ENCODE measurements around the gene NAA16.

Gene NAA16

GRCh38 chr13:41304551-41304950, 6.5 kb upstream of the NAA16 start:
- Histone ChIP-seq H3K27me3 (ENCODE audit: control insufficient read depth, insufficient read depth, low read length) (no peaks in the 10 kb centered on the region), H3K36me3 (ENCODE audit: control insufficient read depth, insufficient read depth, low read length) (no peaks in the 10 kb centered on the region), H3K9me3 (ENCODE audit: control insufficient read depth, insufficient read depth, low read length) (no peaks in the 10 kb centered on the region), H3K27ac (ENCODE audit: low read length) (no peak overlapping the region), H3K4me1 (ENCODE audit: control insufficient read depth, insufficient read depth, low read length) (no peaks in the 10 kb centered on the region), H3K4me3 (ENCODE audit: low read length) (no peak overlapping the region)
- DNase-seq (ENCODE audit: low read depth, low spot score), result no peak

GRCh38 chr13:41306271-41307145, 4.6 kb upstream of the NAA16 start:
- Histone ChIP-seq H3K27me3 (ENCODE audit: control insufficient read depth, insufficient read depth, low read length) (no peaks in the 10 kb centered on the region), H3K27ac (ENCODE audit: low read length) (no peak overlapping the region), H3K9me3 (ENCODE audit: control insufficient read depth, insufficient read depth, low read length) (no peaks in the 10 kb centered on the region), H3K4me3 (ENCODE audit: low read length) (no peak overlapping the region), H3K36me3 (ENCODE audit: control insufficient read depth, insufficient read depth, low read length) (no peaks in the 10 kb centered on the region), H3K4me1 (ENCODE audit: control insufficient read depth, insufficient read depth, low read length) (no peaks in the 10 kb centered on the region)
- no peak for DNase-seq (ENCODE audit: low read depth, low spot score)
- no CpG with 5 or more reads among the region's 15 CpGs for WGBS (ENCODE audit: insufficient coverage, insufficient read length)

- Histone ChIP-seq H3K4me1 (ENCODE audit: control insufficient read depth, insufficient read depth, low read length) (no peaks in the 10 kb centered on the region), H3K4me3 (ENCODE audit: low read length) (no peak overlapping the region), H3K9me3 (ENCODE audit: control insufficient read depth, insufficient read depth, low read length) (no peaks in the 10 kb centered on the region), H3K27ac (ENCODE audit: low read length) (no peak overlapping the region), H3K36me3 (ENCODE audit: control insufficient read depth, insufficient read depth, low read length) (no peaks in the 10 kb centered on the region), H3K27me3 (ENCODE audit: control insufficient read depth, insufficient read depth, low read length) (no peaks in the 10 kb centered on the region)
- WGBS (ENCODE audit: insufficient coverage, insufficient read length), result no CpG with 5 or more reads among the region's 11 CpGs
- DNase-seq (ENCODE audit: low read depth, low spot score), result no peak
Measured at GRCh38 chr13:41307884-41308640, 3.0 kb upstream of the NAA16 start.

GRCh38 chr13:41311406-41312175, 524 bp downstream of the NAA16 start:
- H3K4me1 ChIP-seq (ENCODE audit: control insufficient read depth, insufficient read depth, low read length), result 0 out of 2 replicates have a peak, but pooled peaks cover 1% of the 10 kb centered on the region
- no peak for DNase-seq (ENCODE audit: low read depth, low spot score)
- H3K36me3 ChIP-seq (ENCODE audit: control insufficient read depth, insufficient read depth, low read length), result no peaks in the 10 kb centered on the region
- no peaks in the 10 kb centered on the region for H3K27me3 ChIP-seq (ENCODE audit: control insufficient read depth, insufficient read depth, low read length)
- no peak overlapping the region for H3K27ac ChIP-seq (ENCODE audit: low read length)
- H3K9me3 ChIP-seq (ENCODE audit: control insufficient read depth, insufficient read depth, low read length), result no peaks in the 10 kb centered on the region
- peak overlapping the region; percentile 98 for H3K4me3 ChIP-seq (ENCODE audit: low read length)
- no CpG with 5 or more reads among the region's 73 CpGs for WGBS (ENCODE audit: insufficient coverage, insufficient read length)

- no peak for DNase-seq (ENCODE audit: low read depth, low spot score)
- no peaks in the 10 kb centered on the region for H3K9me3 ChIP-seq (ENCODE audit: control insufficient read depth, insufficient read depth, low read length)
- no peaks in the 10 kb centered on the region for H3K36me3 ChIP-seq (ENCODE audit: control insufficient read depth, insufficient read depth, low read length)
- no CpG with 5 or more reads among the region's 11 CpGs for WGBS (ENCODE audit: insufficient coverage, insufficient read length)
- H3K4me1 ChIP-seq (ENCODE audit: control insufficient read depth, insufficient read depth, low read length), result 0 out of 2 replicates have a peak, but pooled peaks cover 1% of the 10 kb centered on the region
- no peak overlapping the region for H3K27ac ChIP-seq (ENCODE audit: low read length)
- H3K27me3 ChIP-seq (ENCODE audit: control insufficient read depth, insufficient read depth, low read length), result no peaks in the 10 kb centered on the region
- peak overlapping the region; percentile 98; the same call in 1 of the 2 replicates for H3K4me3 ChIP-seq (ENCODE audit: low read length)
Measured at GRCh38 chr13:41312176-41312500, 1.1 kb downstream of the NAA16 start.

GRCh38 chr13:41313117-41313516, 2.0 kb downstream of the NAA16 start:
- Histone ChIP-seq H3K9me3 (ENCODE audit: control insufficient read depth, insufficient read depth, low read length) (no peaks in the 10 kb centered on the region), H3K4me1 (ENCODE audit: control insufficient read depth, insufficient read depth, low read length) (0 out of 2 replicates have a peak, but pooled peaks cover 1% of the 10 kb centered on the region), H3K36me3 (ENCODE audit: control insufficient read depth, insufficient read depth, low read length) (no peaks in the 10 kb centered on the region), H3K27me3 (ENCODE audit: control insufficient read depth, insufficient read depth, low read length) (no peaks in the 10 kb centered on the region), H3K4me3 (ENCODE audit: low read length) (no peak overlapping the region; the same call in 1 of the 2 replicates), H3K27ac (ENCODE audit: low read length) (no peak overlapping the region)
- no peak for DNase-seq (ENCODE audit: low read depth, low spot score)
- no CpG with 5 or more reads among the region's 5 CpGs for WGBS (ENCODE audit: insufficient coverage, insufficient read length)

GRCh38 chr13:41313659-41314197, 2.7 kb downstream of the NAA16 start:
- Histone ChIP-seq H3K27ac (ENCODE audit: low read length) (no peak overlapping the region), H3K27me3 (ENCODE audit: control insufficient read depth, insufficient read depth, low read length) (no peaks in the 10 kb centered on the region)
- WGBS (ENCODE audit: insufficient coverage, insufficient read length), result no CpG with 5 or more reads among the region's 6 CpGs

GRCh38 chr13:41315443-41316047, 4.5 kb downstream of the NAA16 start:
- no CpG with 5 or more reads among the region's 5 CpGs for WGBS (ENCODE audit: insufficient coverage, insufficient read length)
- DNase-seq (ENCODE audit: low read depth, low spot score), result no peak
- Histone ChIP-seq H3K36me3 (ENCODE audit: control insufficient read depth, insufficient read depth, low read length) (no peaks in the 10 kb centered on the region), H3K4me3 (ENCODE audit: low read length) (no peak overlapping the region), H3K27ac (ENCODE audit: low read length) (no peak overlapping the region), H3K9me3 (ENCODE audit: control insufficient read depth, insufficient read depth, low read length) (no peaks in the 10 kb centered on the region), H3K27me3 (ENCODE audit: control insufficient read depth, insufficient read depth, low read length) (no peaks in the 10 kb centered on the region), H3K4me1 (ENCODE audit: control insufficient read depth, insufficient read depth, low read length) (peaks cover 1% of the 10 kb centered on the region; the same call in 1 of the 2 replicates)

More at GRCh38 chr13:41313659-41314197, 2.7 kb downstream of the NAA16 start:
- H3K9me3 ChIP-seq (ENCODE audit: control insufficient read depth, insufficient read depth, low read length), result no peaks in the 10 kb centered on the region
- no peak for DNase-seq (ENCODE audit: low read depth, low spot score)
- H3K4me3 ChIP-seq (ENCODE audit: low read length), result no peak overlapping the region
- H3K4me1 ChIP-seq (ENCODE audit: control insufficient read depth, insufficient read depth, low read length), result peaks cover 1% of the 10 kb centered on the region; the same call in 1 of the 2 replicates
- H3K36me3 ChIP-seq (ENCODE audit: control insufficient read depth, insufficient read depth, low read length), result no peaks in the 10 kb centered on the region

GRCh38 chr13:41317243-41317642, 6.2 kb downstream of the NAA16 start:
- WGBS (ENCODE audit: insufficient coverage, insufficient read length), result no CpG with 5 or more reads among the region's 1 CpG
- H3K36me3 ChIP-seq (ENCODE audit: control insufficient read depth, insufficient read depth, low read length), result 0 out of 2 replicates have a peak, but pooled peaks cover 2% of the 10 kb centered on the region
- DNase-seq (ENCODE audit: low read depth, low spot score), result no peak
- H3K27me3 ChIP-seq (ENCODE audit: control insufficient read depth, insufficient read depth, low read length), result no peaks in the 10 kb centered on the region
- no peaks in the 10 kb centered on the region for H3K9me3 ChIP-seq (ENCODE audit: control insufficient read depth, insufficient read depth, low read length)
- no peak overlapping the region for H3K4me3 ChIP-seq (ENCODE audit: low read length)
- H3K27ac ChIP-seq (ENCODE audit: low read length), result no peak overlapping the region
- peaks cover 1% of the 10 kb centered on the region; the same call in 1 of the 2 replicates for H3K4me1 ChIP-seq (ENCODE audit: control insufficient read depth, insufficient read depth, low read length)

Data from iPS DF 6.9 (cell line).